Kidney (tissue), 14 donors: ENCODE results near the gene MYH7B. TPM values are rescaled to one million over a fixed set of nuclear protein-coding genes. Genes with fewer than 3 reads are reported as not detected.

Experiments used
- DNase-seq, 5 donors: peaks; one replicate each; pipeline ENCODE4 v3.0.0-alpha.2; 2013 to 2020
- FAIRE-seq: peaks from 2 replicates; lab custom pipeline; 2012; peaks lifted over from hg19 to GRCh38; lab: Jason Lieb, UNC
- H3K27ac ChIP-seq, 2 donors: one replicate each; pipeline ENCODE4 v1.7.0; 2013; ENCODE audit warnings: low read depth in 2 of 2, low read length in 2 of 2, inconsistent platforms in 1 of 2
- H3K27me3 ChIP-seq: one replicate; pipeline ENCODE4 v1.7.1; 2013; ENCODE audit warnings: low read length, inconsistent platforms; ENCODE audit not compliant: control insufficient read depth, insufficient read depth
- H3K36me3 ChIP-seq, 3 donors: one replicate each; pipeline versions ENCODE4 v1.7.0 to v1.7.1; 2013; ENCODE audit warnings: low read length in 3 of 3, control low read depth in 1 of 3, inconsistent platforms in 1 of 3; ENCODE audit not compliant: insufficient read depth in 3 of 3, control insufficient read depth in 2 of 3
- H3K4me1 ChIP-seq, 3 donors: one replicate each; pipeline versions ENCODE4 v1.7.0 to v1.7.1; 2013; ENCODE audit warnings: low read length in 3 of 3, inconsistent platforms in 1 of 3, low read depth in 1 of 3; ENCODE audit not compliant: control insufficient read depth in 2 of 3, insufficient read depth in 2 of 3
- H3K4me3 ChIP-seq, 3 donors: one replicate each; pipeline versions ENCODE4 v1.7.0 to v1.8.1; 2013; ENCODE audit warnings: low read length in 3 of 3, control low read depth in 1 of 3, inconsistent platforms in 1 of 3
- H3K9ac ChIP-seq, 3 donors: one replicate each; pipeline versions ENCODE4 v1.7.0 to v1.7.1; 2013; ENCODE audit warnings: low read length in 3 of 3, control low read depth in 1 of 3, inconsistent platforms in 1 of 3
- H3K9me3 ChIP-seq, 3 donors: one replicate each; pipeline versions ENCODE4 v1.7.0 to v1.7.1; 2013; ENCODE audit warnings: low read length in 3 of 3, control low read depth in 1 of 3, inconsistent platforms in 1 of 3; ENCODE audit not compliant: control insufficient read depth in 2 of 3, insufficient read depth in 1 of 3
- intact Hi-C: fragments of 100-400 bp; cut with DNase I; formaldehyde crosslinking; loops from one replicate; pipeline ENCODE4 v1.11.1; 2022
- polyA plus RNA-seq: library from polyadenylated mRNA; stranded (reverse); fragments of 350-450 nt; fragmentation: Illumina TruSeq; extraction: RNeasy Lipid Tissue Mini Kit (QIAGEN cat#74804); gene quantifications from one replicate; pipeline ENCODE4 v1.2.3, GENCODE V29; 2014; ENCODE audit warnings: low read depth, low replicate concordance; ENCODE audit not compliant: insufficient read depth
- total RNA-seq: library from RNA; stranded (reverse); fragmentation: NEBNext Ultra II Directional; extraction: Animal tissue kit (Norgen Biotek cat#: 25700); gene quantifications from one replicate; pipeline ENCODE4 v1.2.1, GENCODE V29; 2021
- TF ChIP-seq, protein P1 (sequence below): IDR thresholded peaks from 3 replicates; pipeline ENCODE4 v1.5.1; 2012; ENCODE audit warnings: mild to moderate bottlenecking, moderate library complexity, borderline replicate concordance; ENCODE audit not compliant: insufficient read depth; ENCODE audit errors: extremely low read depth
- donor health status: control.
- donor health status: control.
- donor health status: control.
- donor health status: control.
- donor health status: control.
- donor health status: DM: yes; HTN: yes; CAD: no.
- donor health status: Normal renal cell carcinoma (clear cell type).

MYH7B gene
- total and polyA plus RNA-seq, 2 donors from 2014 or later = 0.76 to 3.7 TPM

DNA sequence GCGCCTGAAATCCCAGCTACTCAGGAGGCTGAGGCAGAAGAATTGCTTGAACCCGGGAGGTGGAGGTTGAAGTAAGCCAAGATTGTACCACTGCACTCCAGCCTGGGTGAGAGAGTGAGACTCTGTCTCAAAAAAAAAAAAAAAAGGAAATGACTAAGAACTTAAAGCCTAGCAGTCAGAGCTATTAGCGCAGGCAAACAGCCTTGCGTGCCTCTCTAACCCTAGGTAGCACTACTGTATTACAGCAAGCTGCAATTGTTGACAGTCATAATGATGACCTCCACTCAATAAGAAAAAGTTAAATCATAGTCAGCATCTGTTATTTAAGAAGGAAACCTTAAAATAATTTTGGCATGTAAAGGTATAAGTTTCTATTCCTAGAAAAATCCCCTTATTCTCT, 14.4 kb upstream of the MYH7B start:
- intact Hi-C loops = no loop called here
- H3K27ac ChIP-seq = no peak overlapping the region
- no peak for DNase-seq
- no peak overlapping the region for H3K4me3 ChIP-seq
- H3K4me1 ChIP-seq = peaks cover 0 to 14% (median 2%) of the 10 kb centered on the region in 3 donors
- peaks cover 0 to 18% (median 14%) of the 10 kb centered on the region in 3 donors for H3K36me3 ChIP-seq
- H3K27me3 ChIP-seq = no peaks in the 10 kb centered on the region
- no peak overlapping the region for H3K9ac ChIP-seq
- TF ChIP-seq, protein P1, sequence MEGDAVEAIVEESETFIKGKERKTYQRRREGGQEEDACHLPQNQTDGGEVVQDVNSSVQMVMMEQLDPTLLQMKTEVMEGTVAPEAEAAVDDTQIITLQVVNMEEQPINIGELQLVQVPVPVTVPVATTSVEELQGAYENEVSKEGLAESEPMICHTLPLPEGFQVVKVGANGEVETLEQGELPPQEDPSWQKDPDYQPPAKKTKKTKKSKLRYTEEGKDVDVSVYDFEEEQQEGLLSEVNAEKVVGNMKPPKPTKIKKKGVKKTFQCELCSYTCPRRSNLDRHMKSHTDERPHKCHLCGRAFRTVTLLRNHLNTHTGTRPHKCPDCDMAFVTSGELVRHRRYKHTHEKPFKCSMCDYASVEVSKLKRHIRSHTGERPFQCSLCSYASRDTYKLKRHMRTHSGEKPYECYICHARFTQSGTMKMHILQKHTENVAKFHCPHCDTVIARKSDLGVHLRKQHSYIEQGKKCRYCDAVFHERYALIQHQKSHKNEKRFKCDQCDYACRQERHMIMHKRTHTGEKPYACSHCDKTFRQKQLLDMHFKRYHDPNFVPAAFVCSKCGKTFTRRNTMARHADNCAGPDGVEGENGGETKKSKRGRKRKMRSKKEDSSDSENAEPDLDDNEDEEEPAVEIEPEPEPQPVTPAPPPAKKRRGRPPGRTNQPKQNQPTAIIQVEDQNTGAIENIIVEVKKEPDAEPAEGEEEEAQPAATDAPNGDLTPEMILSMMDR = no peak
- no peak for FAIRE-seq
- H3K9me3 ChIP-seq = no peaks in the 10 kb centered on the region

DNA sequence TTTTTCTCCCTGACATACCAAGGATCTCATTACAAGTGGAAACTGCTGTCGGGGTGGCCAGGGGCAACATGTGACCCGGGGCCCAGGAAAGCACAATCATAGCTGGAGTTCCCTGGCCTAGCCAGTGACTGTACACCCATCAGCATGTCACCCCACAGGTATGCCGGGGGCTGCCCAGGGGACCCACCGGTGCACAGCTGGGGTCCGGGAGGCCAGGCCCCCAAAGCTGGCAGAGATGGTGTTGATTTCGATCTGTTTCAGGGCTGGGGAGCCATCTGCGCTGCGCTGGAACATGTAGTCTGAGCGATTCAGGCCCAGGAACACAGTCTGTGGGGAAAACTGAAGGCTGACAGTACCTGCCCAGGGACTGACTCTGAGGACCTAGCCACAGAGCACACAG, 13.4 kb upstream of the MYH7B start:
- H3K27me3 ChIP-seq = no peaks in the 10 kb centered on the region
- no peak for DNase-seq
- no peak overlapping the region for H3K4me3 ChIP-seq
- intact Hi-C loops = no loop called here
- H3K27ac ChIP-seq = no peak overlapping the region
- no peaks in the 10 kb centered on the region for H3K9me3 ChIP-seq
- peaks cover 0 to 16% (median 14%) of the 10 kb centered on the region in 3 donors for H3K36me3 ChIP-seq
- TF ChIP-seq, protein P1 = no peak
- FAIRE-seq = no peak
- H3K4me1 ChIP-seq = peaks cover 0 to 18% (median 2%) of the 10 kb centered on the region in 3 donors
- H3K9ac ChIP-seq = no peak overlapping the region

DNA sequence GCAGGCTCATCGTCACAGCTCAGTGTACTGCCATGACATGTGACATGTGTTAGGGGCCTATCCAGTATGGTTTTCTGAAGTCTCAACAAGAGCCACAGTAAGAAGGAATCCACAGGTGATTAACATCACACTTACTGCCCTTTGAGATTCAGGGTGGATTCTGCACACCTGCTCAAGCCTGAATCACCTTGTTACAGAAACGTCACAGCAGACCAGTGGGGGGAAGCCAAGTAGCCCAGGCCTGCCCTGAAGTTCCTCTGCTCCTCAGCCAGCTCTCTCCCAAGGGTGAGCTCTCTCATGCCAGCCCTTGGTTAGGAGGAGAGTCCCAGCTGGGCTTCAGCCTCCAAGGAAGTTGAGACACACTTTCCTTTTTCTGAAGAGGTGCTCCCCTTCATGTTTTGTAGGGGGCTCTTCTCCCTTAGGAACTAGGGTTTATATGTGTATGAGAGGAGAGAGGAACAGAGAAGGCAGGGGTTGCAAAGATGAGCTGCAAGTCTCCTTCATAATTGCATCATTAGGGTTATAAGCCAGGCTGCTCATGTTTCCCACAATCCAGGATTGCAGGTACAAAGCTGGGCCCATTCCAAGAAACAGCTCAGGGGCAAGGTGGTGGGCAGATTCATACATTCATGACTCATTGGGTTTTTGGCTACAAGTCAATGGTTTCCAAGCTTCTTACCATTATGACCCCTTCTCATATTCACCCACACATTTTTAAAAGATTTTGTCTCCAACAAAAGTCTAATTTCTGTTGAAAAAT, 11.7 kb upstream of the MYH7B start:
- no peak overlapping the region for H3K27ac ChIP-seq
- intact Hi-C loops = no loop called here
- FAIRE-seq (no peak), DNase-seq (no peak)
- no peaks in the 10 kb centered on the region for H3K9me3 ChIP-seq
- no peak overlapping the region for H3K9ac ChIP-seq
- peaks cover 0 to 21% (median 0%) of the 10 kb centered on the region in 3 donors for H3K4me1 ChIP-seq
- H3K36me3 ChIP-seq = peaks cover 0 to 16% (median 14%) of the 10 kb centered on the region in 3 donors
- TF ChIP-seq, protein P1 = no peak
- no peaks in the 10 kb centered on the region for H3K27me3 ChIP-seq
- H3K4me3 ChIP-seq = no peak overlapping the region
